Measurements from ENCODE around the gene ITPR3.

Gene ITPR3

DNA sequence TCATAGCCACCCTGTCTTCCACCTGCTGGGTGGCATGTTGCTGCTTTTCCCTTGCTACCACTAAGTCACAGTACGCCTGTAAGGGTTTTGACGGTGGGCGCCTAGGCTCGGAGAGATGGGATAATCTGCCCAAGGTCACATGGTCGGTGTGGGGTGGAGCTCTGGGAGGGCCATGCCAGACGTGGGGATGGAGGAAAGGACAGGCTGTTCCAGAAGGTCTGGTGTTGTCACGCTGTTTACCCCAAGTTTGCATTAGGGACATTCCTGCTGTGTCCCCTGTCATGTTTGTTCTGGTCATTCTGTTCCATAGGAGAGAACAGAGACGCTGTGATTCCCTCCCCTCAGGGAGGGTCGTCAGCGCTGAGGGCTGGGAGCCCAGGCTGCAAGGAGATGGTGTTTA, 109.5 kb downstream of the ITPR3 start:
- no peak for FAIRE-seq
- no peak for DNase-seq (ENCODE audit: low spot score)

- no peak for FAIRE-seq
- DNase-seq (ENCODE audit: low spot score): no peak
These were observed 109.9 kb downstream of the ITPR3 start for GRCh38 chr6:33731035-33731434.

GRCh38 chr6:33731751-33732282, 110.7 kb downstream of the ITPR3 start:
- FAIRE-seq: no peak
- no peak for DNase-seq (ENCODE audit: low spot score)

GRCh38 chr6:33732385-33732784, 111.3 kb downstream of the ITPR3 start:
- DNase-seq (ENCODE audit: low spot score): no peak
- FAIRE-seq: no peak

GRCh38 chr6:33732817-33733708, 111.9 kb downstream of the ITPR3 start:
- FAIRE-seq: no peak

DNA sequence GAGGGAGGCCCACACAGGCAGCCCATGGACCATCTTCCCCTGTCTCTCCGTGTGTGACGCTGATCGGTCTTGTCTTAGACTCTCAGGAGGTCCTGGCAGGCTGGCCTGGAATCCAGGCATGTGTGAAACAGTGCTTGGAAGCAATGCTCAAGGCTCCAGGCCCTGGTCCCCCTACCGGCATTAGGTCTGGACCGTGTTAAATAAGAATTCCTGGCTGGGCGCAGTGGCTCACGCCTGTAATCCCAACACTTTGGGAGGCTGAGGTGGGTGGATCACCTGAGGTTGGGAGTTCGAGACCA, 112.5 kb downstream of the ITPR3 start:
- no peak for FAIRE-seq
- DNase-seq (ENCODE audit: low spot score): no peak

More at GRCh38 chr6:33732817-33733708, 111.9 kb downstream of the ITPR3 start:
- DNase-seq (ENCODE audit: low spot score): no peak

DNA sequence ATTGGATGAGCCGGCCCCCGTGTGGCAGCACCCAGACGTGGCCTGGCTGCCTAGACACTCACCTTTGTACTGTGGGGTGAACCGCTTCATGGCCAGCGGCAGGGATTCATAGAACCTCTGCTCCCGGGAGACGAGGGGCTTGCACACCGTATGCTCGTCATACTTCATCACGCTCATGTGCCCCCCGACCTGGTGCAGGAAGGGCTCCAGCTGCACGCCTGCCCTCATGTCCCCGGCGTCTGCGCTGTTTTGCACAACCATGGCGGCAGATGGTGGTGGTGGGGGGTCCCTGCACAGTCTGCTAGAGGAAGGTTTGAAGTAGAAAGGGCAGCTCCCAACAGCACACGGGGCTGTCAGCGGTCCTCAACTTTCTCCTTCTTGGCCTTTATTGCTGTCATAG, 114.1 kb downstream of the ITPR3 start:
- no peak for DNase-seq (ENCODE audit: low spot score)
- no peak for FAIRE-seq

DNA sequence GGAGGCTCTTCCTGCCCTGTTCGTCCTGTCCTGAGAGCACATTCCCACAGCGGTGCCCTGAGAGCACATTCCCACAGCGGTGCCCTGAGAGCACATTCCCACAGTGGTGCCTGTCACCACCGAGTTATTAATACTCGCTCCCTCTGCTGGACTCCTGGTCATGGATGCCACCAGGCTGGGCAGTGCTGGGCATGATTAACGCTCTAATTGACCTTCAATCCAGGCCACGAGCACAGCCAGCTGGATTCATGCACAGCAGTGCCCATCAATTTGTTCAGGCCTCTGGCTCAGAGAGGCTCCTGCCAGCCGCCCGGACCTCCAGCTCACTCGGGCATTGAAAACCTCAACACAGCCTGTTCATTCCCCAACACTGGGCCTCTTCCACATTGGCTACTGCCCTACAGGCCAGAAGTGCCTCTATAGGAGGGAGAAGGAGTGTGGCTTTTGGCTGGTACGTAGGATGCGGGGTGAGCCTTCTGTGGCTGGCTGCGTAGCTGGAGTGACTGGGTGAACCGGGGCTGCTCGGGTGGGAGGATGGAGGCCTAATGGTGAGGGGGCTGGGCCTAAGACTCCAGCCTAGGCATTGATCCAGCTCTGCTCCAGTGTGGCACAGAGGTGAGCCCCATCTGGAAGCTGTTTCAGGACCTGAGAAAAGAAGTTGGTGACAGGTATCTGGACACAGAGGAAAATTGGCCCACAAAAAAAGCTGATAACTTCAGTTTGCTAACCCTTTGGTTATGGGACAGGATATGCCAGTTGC, 116.3 kb downstream of the ITPR3 start:
- no peak for FAIRE-seq
- no peak for DNase-seq (ENCODE audit: low spot score)

- FAIRE-seq: no peak
- no peak for DNase-seq (ENCODE audit: low spot score)
These were observed 117.0 kb downstream of the ITPR3 start for GRCh38 chr6:33738153-33738552.

DNA sequence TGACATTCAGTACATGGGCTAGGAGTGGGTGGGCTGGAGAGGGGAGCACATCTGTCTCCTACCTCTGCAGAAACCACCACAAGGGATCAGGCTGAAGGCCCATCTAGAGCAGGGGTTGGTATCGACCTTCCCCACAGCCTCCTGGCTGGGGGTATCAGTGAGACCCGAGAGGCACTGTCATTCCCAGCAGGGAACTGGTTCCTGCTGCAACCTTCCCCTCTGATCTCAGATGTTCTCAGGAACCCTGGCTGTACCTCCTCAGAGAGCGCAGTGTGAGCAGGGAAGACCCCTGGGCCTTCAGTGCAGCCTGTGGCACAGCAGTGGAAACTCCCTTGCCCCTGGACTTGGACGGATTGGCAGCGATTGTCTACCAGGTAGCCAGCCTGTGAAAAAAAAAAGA, 117.8 kb downstream of the ITPR3 start:
- no peak for FAIRE-seq

DNA sequence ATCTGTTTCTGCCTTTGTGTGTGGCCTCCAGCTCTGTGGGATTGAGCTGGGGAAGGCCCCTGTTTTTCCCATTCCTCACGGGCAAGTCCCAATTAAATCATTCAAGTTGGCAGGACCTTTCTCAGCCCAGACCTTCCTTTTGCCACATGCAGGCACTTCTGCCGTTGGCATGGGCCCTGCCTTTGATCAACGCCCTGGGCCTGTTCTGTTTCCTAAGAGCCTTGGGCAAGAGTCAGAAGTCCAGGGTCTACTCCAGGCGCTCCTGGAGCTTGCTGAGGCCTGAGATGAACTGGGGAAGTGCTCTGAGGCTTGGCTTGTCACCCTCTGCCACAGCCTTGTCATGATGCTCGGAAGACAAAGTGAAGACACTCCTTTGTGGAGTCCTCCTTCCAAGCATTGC, 118.4 kb downstream of the ITPR3 start:
- no peak for DNase-seq (ENCODE audit: low spot score)
- FAIRE-seq: no peak

More for the DNA sequence above, 117.8 kb downstream of the ITPR3 start:
- DNase-seq (ENCODE audit: low spot score): no peak

- FAIRE-seq (no peak), DNase-seq (ENCODE audit: low spot score) (no peak)
These were observed 119.1 kb downstream of the ITPR3 start for GRCh38 chr6:33740204-33740608.

DNA sequence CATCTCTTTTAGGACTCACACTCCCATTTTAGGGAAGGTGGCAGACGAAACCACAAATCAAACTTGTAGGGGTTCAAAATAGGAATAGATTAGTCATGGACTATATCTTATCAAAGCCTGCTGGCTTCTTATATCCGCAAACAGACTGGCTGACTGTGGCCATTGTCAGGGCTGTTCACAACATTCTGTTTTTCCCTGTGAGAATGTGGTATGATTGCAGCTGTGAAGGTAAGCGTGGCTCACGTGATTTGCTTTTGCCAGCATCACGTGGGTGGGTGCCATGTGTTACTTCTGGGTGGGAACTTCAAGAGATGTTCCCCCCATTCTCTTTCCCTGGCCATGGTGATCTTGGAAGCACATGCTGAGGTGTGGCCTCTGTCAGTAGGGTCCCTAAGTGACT, 119.7 kb downstream of the ITPR3 start:
- no peak for FAIRE-seq

GRCh38 chr6:33742092-33742491, 121.0 kb downstream of the ITPR3 start:
- FAIRE-seq (no peak), DNase-seq (ENCODE audit: low spot score) (no peak)

More for the DNA sequence above, 119.7 kb downstream of the ITPR3 start:
- no peak for DNase-seq (ENCODE audit: low spot score)

DNA sequence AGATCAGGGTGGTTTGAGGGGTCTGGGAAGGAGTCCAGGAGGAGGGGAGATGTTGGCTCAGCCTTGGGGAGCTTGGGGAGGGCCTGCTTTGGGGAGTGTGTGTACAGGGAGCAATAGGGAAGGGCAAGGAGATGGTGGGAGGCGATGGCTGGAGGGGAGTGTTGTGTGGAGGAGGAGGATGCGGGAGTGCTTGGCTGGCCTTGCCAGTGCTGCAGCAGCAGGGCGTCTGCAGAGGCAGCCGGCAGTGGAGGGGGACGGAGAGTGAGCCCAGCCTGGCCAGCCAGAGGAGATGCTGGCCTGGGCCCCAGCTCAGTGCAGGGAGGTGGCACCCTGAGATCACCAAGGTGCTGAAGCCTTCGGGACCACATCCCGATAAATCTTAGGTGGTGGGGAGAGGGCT, 121.7 kb downstream of the ITPR3 start:
- no peak for DNase-seq (ENCODE audit: low spot score)
- no peak for FAIRE-seq

- FAIRE-seq (no peak), DNase-seq (ENCODE audit: low spot score) (peak; percentile 22)
These were observed 123.1 kb downstream of the ITPR3 start for GRCh38 chr6:33744001-33744848.

- DNase-seq (ENCODE audit: low spot score) (no peak), FAIRE-seq (no peak)
These were observed 123.9 kb downstream of the ITPR3 start for GRCh38 chr6:33744895-33745546.

GRCh38 chr6:33745548-33745947, 124.4 kb downstream of the ITPR3 start:
- no peak for FAIRE-seq
- peak; percentile 18 for DNase-seq (ENCODE audit: low spot score)
